Midbrain (tissue), 1 donor: ENCODE data around the gene SECTM1.
A peak's percentile ranks its signal among the peaks of the same experiment; 100 is the strongest.

Experiments used
- DNase-seq: peaks from one replicate; lab custom pipeline; 2025; lab: John Stamatoyannopoulos, UW

SECTM1 gene

DNA sequence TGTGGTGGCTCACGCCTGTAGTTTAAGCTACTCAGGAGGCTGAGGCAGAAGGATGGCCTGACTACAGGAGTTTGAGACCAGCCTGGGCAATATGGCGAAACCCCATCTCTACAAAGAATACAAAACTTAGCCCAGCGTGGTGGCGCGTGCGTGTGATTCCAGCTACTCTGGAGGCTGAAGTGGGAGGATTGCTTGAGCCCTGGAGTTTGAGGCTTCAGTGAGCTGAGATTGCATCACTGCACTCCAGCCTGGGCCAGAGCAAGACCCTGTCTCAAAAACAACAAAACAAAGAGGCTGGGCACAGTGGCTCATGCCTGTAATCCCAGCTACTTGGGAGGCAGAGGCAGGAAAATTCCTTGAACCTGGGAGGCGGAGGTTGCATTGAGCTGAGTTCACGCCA, 53.0 kb downstream of the SECTM1 start:
- DNase-seq: no peak

DNA sequence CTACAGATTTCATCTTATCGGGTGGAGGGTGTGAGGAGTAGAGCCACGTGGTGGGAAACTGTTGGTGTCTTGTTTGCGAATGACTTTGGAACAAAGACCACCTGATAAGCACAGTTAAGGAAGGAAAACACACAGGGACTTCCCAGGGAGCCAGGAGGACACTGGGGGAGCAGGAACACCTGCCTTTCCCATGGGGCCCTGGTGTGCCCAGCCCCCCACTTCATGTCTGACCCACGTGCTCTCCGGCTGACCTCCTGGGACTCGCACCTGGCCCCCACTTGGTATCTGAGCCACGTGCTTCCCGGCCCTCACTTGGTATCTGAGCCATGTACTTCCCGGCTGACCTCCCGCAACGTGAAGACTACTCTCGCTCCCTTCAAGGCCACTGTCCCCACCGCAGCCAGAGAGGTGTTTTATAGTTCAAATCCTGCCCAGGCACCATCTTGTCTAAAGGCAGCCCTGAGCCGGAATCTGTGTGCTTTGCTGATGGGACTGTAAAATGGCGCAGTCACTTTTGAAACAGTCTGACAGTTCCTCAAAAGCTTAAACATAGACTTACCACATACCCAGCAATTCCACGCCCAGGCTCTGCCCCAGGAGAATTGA, 54.7 kb downstream of the SECTM1 start:
- DNase-seq: no peak

DNA sequence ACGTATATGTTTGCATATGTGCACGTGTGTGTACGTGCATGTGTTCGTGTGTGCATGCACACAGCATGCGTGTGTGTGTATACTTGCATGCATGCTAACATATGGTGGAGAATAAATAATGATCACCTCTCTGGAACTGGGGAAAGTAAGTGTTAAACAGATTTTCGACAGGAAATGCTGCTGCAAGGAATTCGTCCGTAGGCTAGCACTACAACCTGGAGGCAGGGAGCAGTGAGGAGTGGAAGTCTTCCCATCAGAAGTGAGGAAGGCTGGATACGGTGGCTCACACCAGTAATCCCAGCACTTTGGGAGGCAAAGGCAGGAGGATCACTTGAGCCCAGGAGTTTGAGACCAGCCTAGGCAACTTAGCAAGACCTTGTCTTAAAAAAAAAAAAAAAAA, 55.3 kb downstream of the SECTM1 start:
- no peak for DNase-seq

- DNase-seq: no peak
Measured at GRCh38 chr17:82277851-82278250, 55.7 kb downstream of the SECTM1 start.

DNA sequence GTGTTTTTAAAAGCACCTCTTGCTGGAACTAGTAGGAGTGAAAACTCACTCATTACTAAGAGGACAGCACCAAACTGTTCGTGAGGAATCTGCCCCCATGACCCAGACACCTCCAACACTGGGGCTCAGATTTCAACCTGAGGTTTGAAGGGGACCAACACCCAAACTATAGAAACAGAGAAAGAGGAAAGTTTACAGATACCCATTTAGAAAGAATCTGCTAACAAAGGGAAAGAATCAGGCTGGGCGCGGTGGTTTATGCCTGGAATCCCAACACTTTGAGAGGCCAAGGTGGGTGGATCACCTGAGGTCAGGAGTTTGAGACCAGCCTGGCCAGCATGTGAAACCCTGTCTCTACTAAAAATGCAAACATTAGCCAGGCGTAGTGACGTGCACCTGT, 56.6 kb downstream of the SECTM1 start:
- no peak for DNase-seq

DNA sequence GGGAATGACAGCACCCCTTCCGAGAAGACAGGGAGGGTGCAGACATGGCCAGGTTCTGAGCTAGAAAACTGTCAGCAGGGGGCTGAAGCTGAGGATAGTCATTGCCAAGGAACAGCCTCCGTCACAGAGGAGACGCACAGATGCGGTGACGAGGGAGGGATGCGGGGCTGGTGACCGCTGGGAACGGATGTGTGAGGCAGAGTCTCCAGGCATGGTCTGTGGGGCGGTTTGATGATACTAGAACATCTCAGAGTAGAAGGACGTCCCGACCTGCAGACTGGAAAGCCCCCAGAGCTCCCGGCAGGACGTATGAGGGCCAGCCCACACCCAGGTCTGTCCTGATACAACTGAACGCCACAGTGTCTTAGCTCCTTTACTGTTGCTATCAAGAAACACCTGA, 58.2 kb downstream of the SECTM1 start:
- DNase-seq: no peak

DNA sequence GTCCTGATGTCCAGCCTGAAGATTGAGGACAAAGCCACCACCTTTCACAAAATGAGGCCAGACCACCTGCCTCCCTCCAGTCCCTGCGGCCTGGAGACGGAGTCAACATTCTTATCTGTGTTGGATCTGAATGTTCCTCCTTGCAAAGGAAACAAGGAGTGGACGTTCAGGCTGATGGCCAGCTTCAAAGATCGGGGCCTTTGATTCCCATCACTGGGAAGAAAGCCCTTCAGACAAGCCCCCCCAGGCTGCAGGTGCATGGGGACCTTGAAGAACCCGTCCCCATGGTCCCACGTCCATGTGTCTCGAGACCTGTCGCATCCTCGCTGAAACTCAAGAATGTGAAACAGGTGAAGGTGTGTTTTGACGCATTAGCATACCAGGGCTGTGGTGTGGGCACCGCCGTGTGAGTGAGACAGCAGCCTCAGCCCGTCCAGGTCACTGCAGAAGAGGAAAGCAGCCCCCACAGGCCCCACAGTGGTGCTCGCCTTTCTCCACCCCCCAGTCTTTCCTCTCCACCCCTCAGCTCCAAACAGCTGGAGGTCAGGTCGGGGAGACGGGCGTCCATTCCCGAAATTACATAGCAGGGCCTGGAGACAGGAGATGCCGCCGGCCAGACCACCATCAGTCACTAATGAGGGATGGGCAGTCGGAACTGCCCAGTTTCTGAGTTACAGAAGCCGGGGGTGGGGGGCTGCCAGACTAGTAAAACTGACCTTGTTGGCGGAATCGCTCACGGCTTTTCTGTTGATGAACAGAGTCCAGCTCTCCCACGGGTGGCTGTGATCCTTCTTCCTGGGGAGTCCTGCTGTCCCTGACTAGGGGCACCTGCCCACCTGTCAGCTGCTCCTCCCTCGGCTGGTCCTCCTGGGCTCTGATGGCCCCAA, 59.2 kb downstream of the SECTM1 start:
- no peak for DNase-seq

DNA sequence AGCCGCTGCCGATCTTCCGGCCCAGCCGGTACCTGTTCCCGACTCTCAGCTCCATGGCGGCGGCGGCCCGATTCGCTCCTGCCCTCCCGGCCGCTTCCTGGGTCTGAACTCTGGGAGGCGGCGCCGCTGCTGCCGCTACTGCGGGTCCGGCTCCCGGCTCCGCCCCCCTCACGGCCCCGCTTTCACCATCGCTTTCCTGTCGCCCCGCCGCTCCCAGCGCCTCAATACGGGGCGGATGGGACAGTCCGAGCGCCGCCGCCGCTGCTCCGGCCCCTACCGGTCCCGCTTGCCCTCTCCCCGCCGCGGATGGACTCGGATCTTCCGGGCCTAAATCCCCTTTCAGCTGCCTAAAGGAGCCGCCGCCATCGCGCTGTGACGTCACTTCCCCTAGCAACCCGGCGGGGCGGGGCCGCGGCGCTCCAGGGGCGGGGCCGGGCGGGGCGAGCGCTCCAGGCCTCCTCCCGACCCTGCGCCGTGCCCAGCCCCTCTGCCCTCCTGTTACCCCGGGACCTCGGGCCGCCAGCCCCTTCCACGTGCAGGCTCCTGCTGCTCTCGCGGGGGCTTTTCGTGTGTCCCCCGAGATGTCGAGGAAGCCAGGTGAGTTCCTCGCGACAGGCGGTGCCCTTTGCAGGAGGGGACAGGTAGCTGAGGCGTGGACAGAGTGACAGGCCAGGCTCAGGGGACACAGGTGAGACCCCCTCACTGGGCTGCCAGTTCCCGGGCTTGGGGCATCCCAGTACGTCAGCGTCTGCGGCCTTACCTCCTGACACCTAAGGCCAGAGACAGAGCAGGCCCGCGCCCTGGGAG, 60.0 kb downstream of the SECTM1 start, which contains the start of gene CSNK1D:
Gene CSNK1D, minus strand, starts transcription at position 374 of the 807 bp plus-strand sequence. Its CDS starts 319 bp downstream, at position 55.
- peak; percentile 85 for DNase-seq

DNA sequence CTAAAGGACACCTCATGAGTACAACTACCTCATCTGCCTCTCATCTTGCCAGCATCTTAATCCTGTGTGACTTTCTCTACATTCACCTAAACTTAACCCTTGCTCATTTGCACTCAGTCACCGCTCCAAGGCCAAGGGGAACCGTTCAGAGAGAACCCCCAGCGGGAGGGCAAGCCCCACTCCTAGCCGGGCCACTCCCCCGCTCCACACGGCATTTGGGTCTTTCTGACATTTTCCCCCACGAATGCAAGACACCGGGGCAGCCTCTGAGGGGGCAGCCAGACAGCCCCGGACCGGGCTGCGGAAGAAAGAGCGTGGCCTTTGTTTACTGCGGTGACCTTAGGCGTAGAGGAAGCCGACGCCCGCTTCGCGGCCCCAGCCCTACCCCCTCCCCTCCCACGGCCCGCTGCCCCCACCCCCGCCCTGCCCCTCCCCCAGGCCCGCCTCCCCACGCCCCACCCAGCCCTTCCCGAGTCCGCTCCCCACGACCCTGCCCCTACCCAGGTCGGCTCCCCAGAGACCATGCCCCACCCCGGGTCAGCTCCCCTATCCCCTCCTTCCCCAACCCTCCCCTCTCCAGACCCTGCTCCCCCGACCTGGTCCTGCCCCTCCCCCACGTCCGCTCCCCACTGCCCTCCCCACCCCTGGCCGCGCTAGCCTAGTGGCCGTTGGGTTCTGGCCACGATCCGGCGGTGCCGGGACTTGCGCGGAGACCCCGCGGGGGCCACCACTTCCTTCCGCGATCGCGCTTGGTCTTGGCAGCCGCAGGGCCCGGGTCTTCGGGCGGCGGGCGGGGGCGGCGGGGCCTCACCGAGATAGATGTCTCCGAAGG, 60.9 kb downstream of the SECTM1 start:
- no peak for DNase-seq

DNA sequence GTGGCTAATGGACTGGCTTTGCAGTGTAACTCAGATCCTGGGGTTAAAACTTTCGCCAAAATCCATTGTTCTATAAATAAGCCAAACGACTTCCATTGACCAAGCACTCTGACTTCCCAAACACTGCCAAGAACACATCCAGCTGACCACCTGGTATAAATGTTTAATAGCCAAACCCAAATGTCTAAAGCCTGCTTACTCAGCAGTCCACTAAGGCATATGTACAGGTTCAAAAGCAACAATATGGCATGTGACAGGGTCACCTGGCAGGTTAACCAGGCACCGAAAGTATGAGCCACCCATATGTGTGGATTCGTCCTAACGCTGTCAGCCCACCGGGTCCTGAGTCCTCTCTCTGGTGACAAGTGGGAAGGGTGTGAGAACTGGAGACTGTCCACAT, 62.2 kb downstream of the SECTM1 start:
- DNase-seq: no peak
